ENCODE results near the gene CCDC184.
"Not testable (repeated sequence)": the region's sequence is repeated elsewhere in the genome, so short reads cannot be mapped to it uniquely, and the experiment has no call there.

CCDC184 gene

GRCh38 chr12:48183091-48183875, at the start of gene CCDC184:
Gene CCDC184 (plus strand): TSS chr12:48183644. CDS start chr12:48184123, 479 bp downstream.
- peak; percentile 86 for FAIRE-seq
- DNase-seq (ENCODE audit: insufficient read length, low spot score) = no peak

GRCh38 chr12:48135027-48135426, 48.4 kb upstream of the CCDC184 start:
- FAIRE-seq (no peak), DNase-seq (ENCODE audit: insufficient read length, low spot score) (no peak)

- DNase-seq (ENCODE audit: insufficient read length, low spot score) = no peak
- FAIRE-seq = no peak
Observed at GRCh38 chr12:48142818-48143674, 40.4 kb upstream of the CCDC184 start.

- no peak for FAIRE-seq
- DNase-seq (ENCODE audit: insufficient read length, low spot score) = no peak
Observed at GRCh38 chr12:48143898-48144297, 39.5 kb upstream of the CCDC184 start.

- DNase-seq (ENCODE audit: insufficient read length, low spot score) (no peak), FAIRE-seq (no peak)
Observed at GRCh38 chr12:48145981-48146380, 37.5 kb upstream of the CCDC184 start.

- FAIRE-seq = no peak
- DNase-seq (ENCODE audit: insufficient read length, low spot score) = no peak
Observed at GRCh38 chr12:48151103-48151771, 32.2 kb upstream of the CCDC184 start.

- FAIRE-seq = not testable (repeated sequence)
Observed at GRCh38 chr12:48155786-48156185, 27.7 kb upstream of the CCDC184 start.

GRCh38 chr12:48156652-48157017, 26.8 kb upstream of the CCDC184 start:
- DNase-seq (ENCODE audit: insufficient read length, low spot score) (no peak), FAIRE-seq (no peak)

More at GRCh38 chr12:48155786-48156185, 27.7 kb upstream of the CCDC184 start:
- DNase-seq (ENCODE audit: insufficient read length, low spot score) = not testable (repeated sequence)

GRCh38 chr12:48157018-48157888, 26.2 kb upstream of the CCDC184 start, which contains the start of gene ASB8:
Gene ASB8 (minus strand): TSS chr12:48157515. CDS start chr12:48153496, 4,019 bp downstream.
- peak; percentile 82 for DNase-seq (ENCODE audit: insufficient read length, low spot score)
- peak; percentile 99 for FAIRE-seq

GRCh38 chr12:48157889-48158370, 25.5 kb upstream of the CCDC184 start:
- DNase-seq (ENCODE audit: insufficient read length, low spot score) (no peak), FAIRE-seq (peak; percentile 11)

- DNase-seq (ENCODE audit: insufficient read length, low spot score) (no peak), FAIRE-seq (no peak)
Observed at GRCh38 chr12:48160046-48160445, 23.4 kb upstream of the CCDC184 start.

GRCh38 chr12:48160807-48161206, 22.6 kb upstream of the CCDC184 start:
- FAIRE-seq = no peak
- DNase-seq (ENCODE audit: insufficient read length, low spot score) = no peak

- no peak for FAIRE-seq
Observed at GRCh38 chr12:48163150-48163747, 20.2 kb upstream of the CCDC184 start.

GRCh38 chr12:48164451-48164850, 19.0 kb upstream of the CCDC184 start:
- DNase-seq (ENCODE audit: insufficient read length, low spot score) (no peak), FAIRE-seq (no peak)

More at GRCh38 chr12:48163150-48163747, 20.2 kb upstream of the CCDC184 start:
- DNase-seq (ENCODE audit: insufficient read length, low spot score) = no peak

- FAIRE-seq = peak; percentile 92
- DNase-seq (ENCODE audit: insufficient read length, low spot score) = peak; percentile 38
Observed at GRCh38 chr12:48165089-48165981, 18.1 kb upstream of the CCDC184 start.

- FAIRE-seq (no peak), DNase-seq (ENCODE audit: insufficient read length, low spot score) (no peak)
Observed at GRCh38 chr12:48169011-48169410, 14.4 kb upstream of the CCDC184 start.

- FAIRE-seq (no peak), DNase-seq (ENCODE audit: insufficient read length, low spot score) (no peak)
Observed at GRCh38 chr12:48175613-48176416, 7.6 kb upstream of the CCDC184 start.

- no peak for DNase-seq (ENCODE audit: insufficient read length, low spot score)
- FAIRE-seq = no peak
Observed at GRCh38 chr12:48176417-48176751, 7.1 kb upstream of the CCDC184 start.
